Heart left ventricle (tissue), 16 donors: ENCODE measurements around the gene KCNIP3. TPM values are rescaled to one million over a fixed set of nuclear protein-coding genes. Genes with fewer than 3 reads are reported as not detected.

Source experiments
- ATAC-seq, 4 donors: fragments of 200-7000 bp; cut with Tn5 transposase; one replicate each; pipeline ENCODE4 v1.9.1; 2020 to 2022; ENCODE audit warnings: moderate library complexity in 4 of 4, mild to moderate bottlenecking in 3 of 4, moderate number of reproducible peaks in 1 of 4
- DNase-seq, 5 donors: peaks; one replicate each; pipeline ENCODE4 v3.0.0-alpha.2; 2020
- H3K27ac ChIP-seq, 12 donors: fragments of 200-600 bp; sonication (generic) in 4 of 12; one replicate each; pipeline versions ENCODE4 v1.5.0 to v1.8.0; 2016 to 2022; ENCODE audit warnings: mild to moderate bottlenecking in 2 of 12
- H3K27me3 ChIP-seq, 9 donors: fragments of 200-600 bp; sonication (generic) in 2 of 9; one replicate each; pipeline versions ENCODE4 v1.5.1 to v1.8.0; 2016 to 2022; ENCODE audit warnings: mild to moderate bottlenecking in 3 of 9
- H3K36me3 ChIP-seq, 9 donors: fragments of 200-600 bp; sonication (generic) in 2 of 9; one replicate each; pipeline versions ENCODE4 v1.5.0 to v1.8.0; 2018 to 2022; ENCODE audit warnings: mild to moderate bottlenecking in 2 of 9
- H3K4me1 ChIP-seq, 12 donors: fragments of 200-600 bp; sonication (generic) in 4 of 12; one replicate each; pipeline versions ENCODE4 v1.5.0 to v1.8.0; 2016 to 2022; ENCODE audit warnings: mild to moderate bottlenecking in 3 of 12
- H3K4me3 ChIP-seq, 12 donors: fragments of 200-600 bp; sonication (generic) in 4 of 12; one replicate each; pipeline versions ENCODE4 v1.5.0 to v1.8.0; 2017 to 2022; ENCODE audit warnings: mild to moderate bottlenecking in 9 of 12, moderate library complexity in 4 of 12
- H3K9me3 ChIP-seq, 12 donors: fragments of 200-600 bp; sonication (generic) in 4 of 12; one replicate each; pipeline versions ENCODE4 v1.5.0 to v1.8.0; 2016 to 2022; ENCODE audit warnings: mild to moderate bottlenecking in 1 of 12
- POLR2A ChIP-seq, 2 donors: fragments of 450-650 bp; IDR thresholded peaks; one replicate each; pipeline ENCODE4 v1.6.1; 2017; ENCODE audit warnings: antibody characterized with exemption in 2 of 2, mild to moderate bottlenecking in 2 of 2, moderate library complexity in 2 of 2
- WGBS, 4 donors: extraction: QIAGEN DNeasy Blood & Tissue Kit in 2 of 4; methylation state at CpG; one replicate each; pipeline versions ENCODE4 v1.1.5 to v1.1.7; 2013 to 2018; 5-methylcytosine and 5-hydroxymethylcytosine counted together
- intact Hi-C, 10 donors: fragments of 100-400 bp; cut with DNase I; formaldehyde crosslinking; loops; one replicate each; pipeline versions ENCODE4 v1.11.1 to v1.14.2; 2022
- polyA plus RNA-seq, 2 donors: library from polyadenylated mRNA; stranded (reverse); fragments of 200-250 nt; gene quantifications; one replicate each; pipeline ENCODE4 v1.2.3, GENCODE V29; 2013
- total RNA-seq, 9 donors: library from RNA; depleted of rRNA in 2 of 9; stranded (reverse); fragments of >200 nt in 2 of 9; fragmentation: NEBNext Ultra II Directional in 3 of 9; extraction: Animal tissue kit (Norgen Biotek cat#: 25700) in 3 of 9; gene quantifications; one replicate each; pipeline versions ENCODE4 v1.1.0 to v1.2.4, GENCODE V29; 2016 to 2023
- TF ChIP-seq, protein P1 (sequence below), 12 donors: fragments of 200-600 bp; sonication (generic) in 4 of 12; IDR thresholded peaks; one replicate each; pipeline versions ENCODE4 v1.5.0 to v1.8.0; 2018 to 2022; ENCODE audit warnings: antibody characterized with exemption in 12 of 12, mild to moderate bottlenecking in 5 of 12
- donor health status: ischemic (EF 13 %, LVEDD 7.1; RV severe dilation, severe dysfunction).
- donor health status: healthy with polysubstance abuse.
- donor health status: DM: no; HTN: yes; CAD: no.
- donor health status: DM: no; HTN: no; CAD: no.
- donor health status: ischemic (EF 25% LVEDD 6.9; RV normal size, moderate dysfunction).
- donor health status: ischemic (EF 25% LVEDD 5.7; RV mildly dilated, moderate dysfunction).
- donor health status: healthy.
- donor health status: DM: yes; HTN: yes; CAD: no.
- donor health status: ischemic (EF 35%, LVEDD 5.7; RV mildly dilated, moderate dysfunction).
- donor health status: nonischemic (EF 11% LVEDD 7.7; RV severe dilation, severe dysfunction).
- donor health status: DM: yes; HTN: yes; CAD: no.
- donor health status: PGD.
- donor health status: ischemic (EF 29% LVEDD 5.4; RV normal size, mild dysfunction).
- donor health status: nonischemic (EF 23%, LVEDD 6.1; RV moderate dilation, normal function).

Gene KCNIP3
- total and polyA plus RNA-seq, 11 donors = 2.7 to 8.3 (median 4.0) TPM

DNA sequence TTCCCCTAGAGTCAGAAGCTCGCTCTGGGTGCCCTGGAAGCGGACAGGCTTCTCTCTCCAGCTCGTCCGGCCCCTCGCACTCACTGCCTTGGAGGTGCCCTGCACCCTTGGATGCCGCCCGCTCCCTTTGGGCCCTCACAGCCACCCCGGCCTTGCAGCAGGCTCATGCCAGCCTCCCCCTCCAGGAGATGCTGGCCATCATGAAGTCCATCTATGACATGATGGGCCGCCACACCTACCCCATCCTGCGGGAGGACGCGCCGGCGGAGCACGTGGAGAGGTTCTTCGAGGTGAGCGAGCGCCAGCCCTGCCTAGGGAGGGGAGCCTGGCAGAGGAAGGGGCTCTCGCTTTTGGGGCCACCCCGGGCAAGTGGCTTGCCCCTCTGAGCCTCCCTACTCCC, 85.0 kb downstream of the KCNIP3 start:
- 92 to 94% (median 93%) methylated on average over 16 to 20 of the region's 20 CpGs for WGBS, 4 donors
- H3K4me3 ChIP-seq = no peak overlapping the region
- DNase-seq (no peak), ATAC-seq (no peak)
- TF ChIP-seq, protein P1, sequence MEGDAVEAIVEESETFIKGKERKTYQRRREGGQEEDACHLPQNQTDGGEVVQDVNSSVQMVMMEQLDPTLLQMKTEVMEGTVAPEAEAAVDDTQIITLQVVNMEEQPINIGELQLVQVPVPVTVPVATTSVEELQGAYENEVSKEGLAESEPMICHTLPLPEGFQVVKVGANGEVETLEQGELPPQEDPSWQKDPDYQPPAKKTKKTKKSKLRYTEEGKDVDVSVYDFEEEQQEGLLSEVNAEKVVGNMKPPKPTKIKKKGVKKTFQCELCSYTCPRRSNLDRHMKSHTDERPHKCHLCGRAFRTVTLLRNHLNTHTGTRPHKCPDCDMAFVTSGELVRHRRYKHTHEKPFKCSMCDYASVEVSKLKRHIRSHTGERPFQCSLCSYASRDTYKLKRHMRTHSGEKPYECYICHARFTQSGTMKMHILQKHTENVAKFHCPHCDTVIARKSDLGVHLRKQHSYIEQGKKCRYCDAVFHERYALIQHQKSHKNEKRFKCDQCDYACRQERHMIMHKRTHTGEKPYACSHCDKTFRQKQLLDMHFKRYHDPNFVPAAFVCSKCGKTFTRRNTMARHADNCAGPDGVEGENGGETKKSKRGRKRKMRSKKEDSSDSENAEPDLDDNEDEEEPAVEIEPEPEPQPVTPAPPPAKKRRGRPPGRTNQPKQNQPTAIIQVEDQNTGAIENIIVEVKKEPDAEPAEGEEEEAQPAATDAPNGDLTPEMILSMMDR (IDR thresholded peaks at IDR 0.05) = no peak
- no peak for TF ChIP-seq POLR2A (IDR thresholded peaks at IDR 0.05)
- peaks cover 0 to 21% (median 2%) of the 10 kb centered on the region in 12 donors for H3K4me1 ChIP-seq
- H3K9me3 ChIP-seq = no peaks in the 10 kb centered on the region
- H3K27ac ChIP-seq = no peak overlapping the region
- intact Hi-C loops = no loop called here
- H3K36me3 ChIP-seq = peaks cover 0 to 6% (median 0%) of the 10 kb centered on the region in 9 donors
- H3K27me3 ChIP-seq = no peaks in the 10 kb centered on the region

DNA sequence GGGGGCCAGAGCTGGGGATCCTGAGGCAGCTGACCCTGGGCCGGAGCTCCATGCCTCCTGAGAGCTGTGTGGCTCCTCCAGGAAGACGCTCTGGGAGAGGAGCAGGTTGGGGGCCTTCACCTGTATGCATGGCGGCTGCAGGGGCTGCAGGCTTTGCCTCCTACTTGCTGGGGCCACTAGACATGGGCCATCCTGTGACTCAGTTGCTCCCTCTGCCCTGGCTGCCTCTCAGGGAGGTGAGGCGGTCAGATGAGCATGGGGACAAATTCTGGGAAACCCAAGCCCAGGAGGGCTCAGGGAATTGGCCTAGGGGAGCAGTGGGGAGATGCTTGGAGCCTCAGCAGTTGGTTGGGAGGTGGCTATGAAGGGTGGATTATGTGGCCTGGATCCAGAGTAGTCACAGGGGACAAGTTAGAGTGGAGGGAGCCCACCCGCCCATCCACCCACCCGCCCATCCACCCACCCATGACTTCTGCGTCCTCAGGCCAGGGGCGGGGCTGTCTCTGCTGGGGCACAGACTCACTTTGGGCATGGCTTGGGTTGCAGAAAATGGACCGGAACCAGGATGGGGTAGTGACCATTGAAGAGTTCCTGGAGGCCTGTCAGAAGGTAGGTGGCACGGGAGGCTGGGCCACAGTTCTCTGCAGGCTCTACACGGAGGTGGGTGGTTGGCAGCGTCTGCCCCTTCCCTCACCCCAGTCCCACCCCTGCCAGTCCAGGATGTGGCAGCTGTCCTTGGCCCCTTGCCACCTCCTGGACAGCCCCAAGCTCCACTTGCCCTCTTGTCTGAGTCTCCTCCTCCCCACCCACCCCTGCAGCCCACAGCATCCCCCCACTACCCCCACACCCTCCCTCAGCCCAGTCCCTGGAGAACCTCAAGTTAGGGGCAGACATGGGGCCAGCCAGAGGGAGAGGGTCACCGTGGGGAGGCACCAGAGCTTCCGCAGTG, 85.8 kb downstream of the KCNIP3 start:
- Histone ChIP-seq H3K4me1 (peaks cover 0 to 21% (median 2%) of the 10 kb centered on the region in 12 donors), H3K27ac (no peak overlapping the region), H3K4me3 (no peak overlapping the region), H3K27me3 (no peaks in the 10 kb centered on the region), H3K36me3 (peaks cover 0 to 2% (median 0%) of the 10 kb centered on the region in 9 donors), H3K9me3 (no peaks in the 10 kb centered on the region)
- intact Hi-C loops = no loop called here
- DNase-seq (no peak), ATAC-seq (no peak)
- no peak for TF ChIP-seq POLR2A (IDR thresholded peaks at IDR 0.05)
- TF ChIP-seq, protein P1 (IDR thresholded peaks at IDR 0.05) = no peak
- 83 to 89% (median 87%) methylated on average over 7 to 14 of the region's 14 CpGs for WGBS, 4 donors

DNA sequence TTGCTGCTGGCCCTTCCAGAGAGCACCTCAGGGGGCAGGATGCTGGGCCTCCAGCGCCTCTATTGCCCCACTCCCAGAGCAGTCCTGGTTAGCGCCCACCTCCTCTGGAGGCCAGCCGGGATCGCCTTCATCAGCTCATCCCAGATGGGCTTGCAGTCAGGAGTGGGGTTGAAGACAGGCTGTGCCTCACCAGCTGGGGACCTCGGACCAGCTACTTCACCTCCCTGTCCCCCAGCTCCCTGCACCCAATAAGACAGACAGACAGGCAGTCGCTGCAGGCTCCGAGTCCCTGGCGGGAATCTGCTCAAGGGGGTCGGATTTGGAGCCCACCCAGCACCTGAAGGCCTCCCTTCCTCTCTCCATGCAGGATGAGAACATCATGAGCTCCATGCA, 86.5 kb downstream of the KCNIP3 start:
- DNase-seq (no peak), ATAC-seq (no peak)
- no peaks in the 10 kb centered on the region for H3K9me3 ChIP-seq
- H3K36me3 ChIP-seq = no peaks in the 10 kb centered on the region
- no peak overlapping the region for H3K4me3 ChIP-seq
- H3K4me1 ChIP-seq = peaks cover 0 to 21% (median 2%) of the 10 kb centered on the region in 12 donors
- H3K27me3 ChIP-seq = peaks cover 0 to 6% (median 0%) of the 10 kb centered on the region in 9 donors
- intact Hi-C loops = no loop called here
- no peak for TF ChIP-seq POLR2A (IDR thresholded peaks at IDR 0.05)
- TF ChIP-seq, protein P1 (IDR thresholded peaks at IDR 0.05) = no peak
- WGBS, 4 donors = 79 to 90% (median 88%) methylated on average over 5 to 9 of the region's 9 CpGs
- no peak overlapping the region for H3K27ac ChIP-seq

DNA sequence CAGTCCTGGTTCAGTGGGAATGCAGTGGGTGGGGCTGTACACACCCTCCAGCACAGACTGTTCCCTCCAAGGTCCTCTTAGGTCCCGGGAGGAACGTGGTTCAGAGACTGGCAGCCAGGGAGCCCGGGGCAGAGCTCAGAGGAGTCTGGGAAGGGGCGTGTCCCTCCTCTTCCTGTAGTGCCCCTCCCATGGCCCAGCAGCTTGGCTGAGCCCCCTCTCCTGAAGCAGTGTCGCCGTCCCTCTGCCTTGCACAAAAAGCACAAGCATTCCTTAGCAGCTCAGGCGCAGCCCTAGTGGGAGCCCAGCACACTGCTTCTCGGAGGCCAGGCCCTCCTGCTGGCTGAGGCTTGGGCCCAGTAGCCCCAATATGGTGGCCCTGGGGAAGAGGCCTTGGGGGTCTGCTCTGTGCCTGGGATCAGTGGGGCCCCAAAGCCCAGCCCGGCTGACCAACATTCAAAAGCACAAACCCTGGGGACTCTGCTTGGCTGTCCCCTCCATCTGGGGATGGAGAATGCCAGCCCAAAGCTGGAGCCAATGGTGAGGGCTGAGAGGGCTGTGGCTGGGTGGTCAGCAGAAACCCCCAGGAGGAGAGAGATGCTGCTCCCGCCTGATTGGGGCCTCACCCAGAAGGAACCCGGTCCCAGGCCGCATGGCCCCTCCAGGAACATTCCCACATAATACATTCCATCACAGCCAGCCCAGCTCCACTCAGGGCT, 87.9 kb downstream of the KCNIP3 start:
- no peaks in the 10 kb centered on the region for H3K9me3 ChIP-seq
- 36 to 61% (median 43%) methylated on average over 8 to 12 of the region's 12 CpGs for WGBS, 4 donors

More for the DNA sequence above, 87.9 kb downstream of the KCNIP3 start:
- Histone ChIP-seq H3K4me3 (no peak overlapping the region), H3K27ac (no peak overlapping the region), H3K27me3 (peaks cover 0 to 6% (median 0%) of the 10 kb centered on the region in 9 donors), H3K4me1 (peaks cover 0 to 21% (median 6%) of the 10 kb centered on the region in 12 donors), H3K36me3 (no peaks in the 10 kb centered on the region)
- ATAC-seq (peak in 3 of 4 donors; percentile 30 to 58 (median 39)), DNase-seq (no peak)
- TF ChIP-seq POLR2A (IDR thresholded peaks at IDR 0.05) = no peak
- TF ChIP-seq, protein P1 (IDR thresholded peaks at IDR 0.05) = no peak
- intact Hi-C loops = loop anchor here in 1 of 10 donors (5.0 kb wide), 1 partner anchor 38 kb away; no protein-coding TSS in a partner anchor
